ENCODE data around the gene FXYD1. TPM values are rescaled to one million over a fixed set of nuclear protein-coding genes. Genes with fewer than 3 reads are reported as not detected.

FXYD1 gene
- total and polyA plus RNA-seq, 2 experiments from 2014 or later, result 1.5 to 26.8 TPM

GRCh38 chr19:35165200-35166058, 26.8 kb downstream of the FXYD1 start (continued):
- TF ChIP-seq CTCF (conservative IDR thresholded peaks at IDR 0.05; ENCODE audit: low read depth in 2 of 2), result no peak
- TF ChIP-seq ETS1 (IDR thresholded peaks at IDR 0.05), result no peak
- no peak for TF ChIP-seq ZNF114 (CRISPR knock-in tag; IDR thresholded peaks at IDR 0.05)

GRCh38 chr19:35166100-35167063, 27.8 kb downstream of the FXYD1 start:
- no peaks in the 10 kb centered on the region for H3K4me1 ChIP-seq (ENCODE audit: insufficient read depth)
- TF ChIP-seq ZNF462 (CRISPR knock-in tag; IDR thresholded peaks at IDR 0.05) (no peak), ZNF331 (CRISPR knock-in tag; IDR thresholded peaks at IDR 0.05; ENCODE audit: low read depth) (peak; percentile 82)
- Mint-ChIP-seq H3K36me3 (ENCODE audit: low read depth) (peaks cover 88% of the 10 kb centered on the region), H3K4me1 (no peaks in the 10 kb centered on the region), H3K27ac (no peak overlapping the region), H3K9me3 (peaks cover 16% of the 10 kb centered on the region), H3K4me3 (no peak overlapping the region), H3K27me3 (ENCODE audit: insufficient read depth, low read depth, poor library complexity) (peaks cover 5% of the 10 kb centered on the region)
- H3K4me2 ChIP-seq, result no peak overlapping the region
- peaks cover 2% of the 10 kb centered on the region; the same call in 1 of the 2 replicates for H4K20me1 ChIP-seq (replicated peaks; ENCODE audit: insufficient read depth)
- H3K36me3 ChIP-seq (ENCODE audit: insufficient read depth), result peaks cover 42% of the 10 kb centered on the region
- H3K27ac ChIP-seq (ENCODE audit: low read depth), result no peak overlapping the region
- H3K79me2 ChIP-seq (replicated peaks; ENCODE audit: insufficient read depth), result no peaks in the 10 kb centered on the region
- no peak overlapping the region for H2AFZ ChIP-seq
- H3K9me2 ChIP-seq (ENCODE audit: insufficient read depth), result no peaks in the 10 kb centered on the region
- DNase-seq (ENCODE audit: low spot score), result no peak
- no peaks in the 10 kb centered on the region for H3F3A ChIP-seq (replicated peaks; ENCODE audit: low read depth)
- no peak overlapping the region for H3K4me3 ChIP-seq
- no peaks in the 10 kb centered on the region for H3K27me3 ChIP-seq (ENCODE audit: insufficient read depth)
- ATAC-seq, result no peak
